Measurements from ENCODE around the gene SLC30A3. TPM values are rescaled to one million over a fixed set of nuclear protein-coding genes. Genes with fewer than 3 reads are reported as not detected.

SLC30A3 gene
- total RNA-seq, 1 experiment from 2014 or later, result 4.9 TPM

- peaks cover 81% of the 10 kb centered on the region for H3K36me3 ChIP-seq
- DNase-seq, result peak; percentile 85 to 89
- no peak overlapping the region for H3K4me3 ChIP-seq
- no peaks in the 10 kb centered on the region for H3K9me3 ChIP-seq (replicated peaks)
- H3K27me3 ChIP-seq, result no peaks in the 10 kb centered on the region
- H3K27ac ChIP-seq, result peak overlapping the region; percentile 57
- peaks cover 15% of the 10 kb centered on the region for H3K4me1 ChIP-seq
These were observed 20.9 kb downstream of the SLC30A3 start for GRCh38 chr2:27241761-27242613.

GRCh38 chr2:27240406-27240805 lies 22.4 kb downstream of the SLC30A3 start:
- no peak for DNase-seq
- H3K4me3 ChIP-seq, result no peak overlapping the region
- peaks cover 15% of the 10 kb centered on the region for H3K4me1 ChIP-seq
- H3K27ac ChIP-seq, result no peak overlapping the region
- H3K9me3 ChIP-seq (replicated peaks), result no peaks in the 10 kb centered on the region
- H3K36me3 ChIP-seq, result peaks cover 92% of the 10 kb centered on the region
- no peaks in the 10 kb centered on the region for H3K27me3 ChIP-seq

DNA sequence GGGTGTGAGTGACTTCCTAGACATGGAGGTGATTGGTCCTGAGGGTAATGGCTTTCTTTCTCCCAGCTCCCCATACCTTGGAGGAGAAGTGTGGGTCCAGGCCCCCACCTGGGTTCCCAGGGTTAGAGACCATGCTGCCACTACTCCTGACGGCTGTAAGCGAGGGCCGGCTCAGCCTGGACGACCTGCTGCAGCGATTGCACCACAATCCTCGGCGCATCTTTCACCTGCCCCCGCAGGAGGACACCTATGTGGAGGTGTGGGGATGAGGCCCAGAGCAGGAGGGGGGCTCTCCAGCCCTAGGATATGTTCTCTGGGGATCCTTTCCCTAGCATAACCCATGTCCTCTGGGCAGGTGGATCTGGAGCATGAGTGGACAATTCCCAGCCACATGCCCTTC lies 23.9 kb downstream of the SLC30A3 start:
- H3K27ac ChIP-seq, result no peak overlapping the region
- H3K4me3 ChIP-seq, result no peak overlapping the region
- DNase-seq, result no peak
- H3K36me3 ChIP-seq, result peaks cover 94% of the 10 kb centered on the region
- H3K4me1 ChIP-seq, result peaks cover 15% of the 10 kb centered on the region
- H3K9me3 ChIP-seq (replicated peaks), result no peaks in the 10 kb centered on the region
- no peaks in the 10 kb centered on the region for H3K27me3 ChIP-seq

DNA sequence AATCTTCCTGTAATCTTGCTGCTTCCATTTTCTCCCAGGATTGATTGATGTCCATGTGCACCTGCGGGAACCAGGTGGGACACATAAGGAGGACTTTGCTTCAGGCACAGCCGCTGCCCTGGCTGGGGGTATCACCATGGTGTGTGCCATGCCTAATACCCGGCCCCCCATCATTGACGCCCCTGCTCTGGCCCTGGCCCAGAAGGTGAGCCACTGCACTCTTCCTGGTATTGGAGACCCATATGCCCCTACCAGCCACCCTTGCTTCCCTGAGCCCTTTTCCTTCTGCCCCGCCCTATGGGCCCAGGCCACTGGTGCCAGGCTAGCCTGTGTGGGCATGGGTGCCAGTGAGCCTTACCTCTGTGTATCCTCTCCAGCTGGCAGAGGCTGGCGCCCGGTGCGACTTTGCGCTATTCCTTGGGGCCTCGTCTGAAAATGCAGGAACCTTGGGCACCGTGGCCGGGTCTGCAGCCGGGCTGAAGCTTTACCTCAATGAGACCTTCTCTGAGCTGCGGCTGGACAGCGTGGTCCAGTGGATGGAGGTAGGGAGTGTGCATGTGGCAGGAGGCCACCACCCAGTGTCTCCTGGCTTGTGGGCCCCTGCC lies 25.4 kb downstream of the SLC30A3 start:
- H3K27ac ChIP-seq, result no peak overlapping the region
- no peaks in the 10 kb centered on the region for H3K27me3 ChIP-seq
- no peaks in the 10 kb centered on the region for H3K9me3 ChIP-seq (replicated peaks)
- peaks cover 10% of the 10 kb centered on the region for H3K4me1 ChIP-seq
- DNase-seq, result no peak
- no peak overlapping the region for H3K4me3 ChIP-seq
- H3K36me3 ChIP-seq, result peaks cover 95% of the 10 kb centered on the region

DNA sequence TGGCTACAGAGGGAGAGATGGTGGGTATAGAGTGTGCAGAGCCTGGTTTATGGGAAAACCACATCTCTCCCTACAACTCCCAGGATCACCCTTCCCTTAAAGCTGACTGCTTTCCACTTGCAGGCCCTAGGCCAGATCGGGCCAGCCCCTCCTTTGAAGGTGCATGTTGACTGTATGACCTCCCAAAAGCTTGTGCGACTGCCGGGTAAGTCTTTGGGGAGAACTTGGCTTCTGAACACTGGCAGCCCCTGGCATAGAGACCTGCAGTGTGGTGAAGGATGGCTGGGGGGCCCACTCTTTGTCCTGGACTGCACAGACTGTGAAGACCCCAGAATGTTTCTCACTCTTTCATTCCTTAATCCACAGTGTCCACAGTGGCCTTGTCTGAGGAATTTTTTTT lies 26.2 kb downstream of the SLC30A3 start:
- H3K27ac ChIP-seq, result no peak overlapping the region
- no peak for DNase-seq
- H3K4me3 ChIP-seq, result no peak overlapping the region
- peaks cover 97% of the 10 kb centered on the region for H3K36me3 ChIP-seq
- no peaks in the 10 kb centered on the region for H3K9me3 ChIP-seq (replicated peaks)
- H3K4me1 ChIP-seq, result peaks cover 2% of the 10 kb centered on the region
- H3K27me3 ChIP-seq, result no peaks in the 10 kb centered on the region

GRCh38 chr2:27236136-27236535 lies 26.7 kb downstream of the SLC30A3 start:
- Histone ChIP-seq H3K27ac (no peak overlapping the region), H3K9me3 (replicated peaks) (no peaks in the 10 kb centered on the region), H3K27me3 (no peaks in the 10 kb centered on the region), H3K4me3 (no peak overlapping the region), H3K36me3 (peaks cover 97% of the 10 kb centered on the region), H3K4me1 (no peaks in the 10 kb centered on the region; the same call in 1 of the 2 replicates)
- DNase-seq, result no peak

DNA sequence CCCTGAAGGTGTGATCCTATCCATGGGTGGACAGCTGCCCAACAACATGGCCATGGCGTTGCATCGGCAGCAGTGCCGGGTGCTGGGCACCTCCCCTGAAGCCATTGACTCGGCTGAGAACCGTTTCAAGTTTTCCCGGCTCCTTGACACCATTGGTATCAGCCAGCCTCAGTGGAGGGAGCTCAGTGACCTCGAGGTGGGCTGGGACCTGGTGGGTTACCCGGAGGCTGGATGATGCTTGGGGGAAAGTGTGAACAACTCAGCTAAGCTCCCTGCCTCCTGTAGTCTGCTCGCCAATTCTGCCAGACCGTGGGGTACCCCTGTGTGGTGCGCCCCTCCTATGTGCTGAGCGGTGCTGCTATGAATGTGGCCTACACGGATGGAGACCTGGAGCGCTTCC lies 29.5 kb downstream of the SLC30A3 start:
- H3K9me3 ChIP-seq (replicated peaks), result no peaks in the 10 kb centered on the region
- DNase-seq, result no peak
- no peak overlapping the region for H3K27ac ChIP-seq
- no peaks in the 10 kb centered on the region for H3K27me3 ChIP-seq
- H3K4me3 ChIP-seq, result no peak overlapping the region
- H3K4me1 ChIP-seq, result no peaks in the 10 kb centered on the region; the same call in 1 of the 2 replicates
- peaks cover 95% of the 10 kb centered on the region for H3K36me3 ChIP-seq

DNA sequence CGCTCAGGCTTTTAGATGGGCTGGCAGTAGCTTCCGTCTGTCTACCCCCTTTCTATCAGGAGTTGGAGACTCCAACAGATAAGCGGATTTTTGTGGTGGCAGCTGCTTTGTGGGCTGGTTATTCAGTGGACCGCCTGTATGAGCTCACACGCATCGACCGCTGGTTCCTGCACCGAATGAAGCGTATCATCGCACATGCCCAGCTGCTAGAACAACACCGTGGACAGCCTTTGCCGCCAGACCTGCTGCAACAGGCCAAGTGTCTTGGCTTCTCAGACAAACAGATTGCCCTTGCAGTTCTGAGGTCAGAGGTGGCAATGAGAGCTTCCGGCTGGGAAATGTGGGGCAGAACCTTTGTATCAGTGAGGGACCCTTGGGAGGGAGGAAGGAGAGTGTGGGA lies 30.9 kb downstream of the SLC30A3 start:
- H3K9me3 ChIP-seq (replicated peaks), result no peaks in the 10 kb centered on the region
- H3K4me1 ChIP-seq, result no peaks in the 10 kb centered on the region; the same call in 1 of the 2 replicates
- no peak overlapping the region for H3K4me3 ChIP-seq
- peak; percentile 40 to 47 for DNase-seq
- peak overlapping the region; percentile 39 for H3K27ac ChIP-seq
- H3K36me3 ChIP-seq, result peaks cover 94% of the 10 kb centered on the region
- no peaks in the 10 kb centered on the region for H3K27me3 ChIP-seq

GRCh38 chr2:27227501-27227900 lies 35.3 kb downstream of the SLC30A3 start:
- Histone ChIP-seq H3K4me1 (no peaks in the 10 kb centered on the region; the same call in 1 of the 2 replicates), H3K27me3 (no peaks in the 10 kb centered on the region), H3K27ac (no peak overlapping the region), H3K4me3 (no peak overlapping the region), H3K9me3 (replicated peaks) (no peaks in the 10 kb centered on the region), H3K36me3 (peaks cover 93% of the 10 kb centered on the region)
- no peak for DNase-seq

DNA sequence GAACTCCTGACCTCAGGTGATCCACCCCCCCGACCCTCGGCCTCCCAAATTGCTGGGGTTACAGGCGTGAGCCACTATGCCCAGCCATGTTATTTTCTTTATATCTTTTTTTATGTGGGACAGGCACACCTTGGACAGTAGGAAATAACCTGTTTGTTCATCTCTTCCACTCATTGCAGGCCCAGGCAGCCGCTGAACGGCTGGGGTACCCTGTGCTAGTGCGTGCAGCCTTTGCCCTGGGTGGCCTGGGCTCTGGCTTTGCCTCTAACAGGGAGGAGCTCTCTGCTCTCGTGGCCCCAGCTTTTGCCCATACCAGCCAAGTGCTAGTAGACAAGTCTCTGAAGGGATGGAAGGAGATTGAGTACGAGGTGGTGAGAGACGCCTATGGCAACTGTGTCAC lies 37.3 kb downstream of the SLC30A3 start:
- no peak for DNase-seq
- H3K4me3 ChIP-seq, result no peak overlapping the region
- peaks cover 91% of the 10 kb centered on the region for H3K36me3 ChIP-seq
- H3K27me3 ChIP-seq, result no peaks in the 10 kb centered on the region
- no peak overlapping the region for H3K27ac ChIP-seq
- no peaks in the 10 kb centered on the region for H3K9me3 ChIP-seq (replicated peaks)
- no peaks in the 10 kb centered on the region for H3K4me1 ChIP-seq

GRCh38 chr2:27223416-27223815 lies 39.4 kb downstream of the SLC30A3 start:
- H3K27ac ChIP-seq, result no peak overlapping the region
- no peak for DNase-seq

GRCh38 chr2:27222407-27222806 lies 40.4 kb downstream of the SLC30A3 start:
- H3K27ac ChIP-seq, result no peak overlapping the region
- H3K4me3 ChIP-seq, result no peak overlapping the region
- H3K4me1 ChIP-seq, result peaks cover 6% of the 10 kb centered on the region; the same call in 1 of the 2 replicates
- no peak for DNase-seq
- H3K9me3 ChIP-seq (replicated peaks), result no peaks in the 10 kb centered on the region
- peaks cover 87% of the 10 kb centered on the region for H3K36me3 ChIP-seq
- H3K27me3 ChIP-seq, result no peaks in the 10 kb centered on the region

More at GRCh38 chr2:27223416-27223815, 39.4 kb downstream of the SLC30A3 start:
- Histone ChIP-seq H3K9me3 (replicated peaks) (no peaks in the 10 kb centered on the region), H3K36me3 (peaks cover 92% of the 10 kb centered on the region), H3K4me1 (peaks cover 1% of the 10 kb centered on the region; the same call in 1 of the 2 replicates), H3K4me3 (no peak overlapping the region), H3K27me3 (no peaks in the 10 kb centered on the region)

GRCh38 chr2:27221166-27221565 lies 41.7 kb downstream of the SLC30A3 start:
- H3K27ac ChIP-seq, result no peak overlapping the region
- peaks cover 10% of the 10 kb centered on the region; the same call in 1 of the 2 replicates for H3K4me1 ChIP-seq
- no peaks in the 10 kb centered on the region for H3K9me3 ChIP-seq (replicated peaks)
- H3K36me3 ChIP-seq, result peaks cover 77% of the 10 kb centered on the region
- no peak overlapping the region for H3K4me3 ChIP-seq
- H3K27me3 ChIP-seq, result no peaks in the 10 kb centered on the region
- no peak for DNase-seq

- Histone ChIP-seq H3K36me3 (peaks cover 68% of the 10 kb centered on the region), H3K4me3 (no peak overlapping the region)
These were observed 42.8 kb downstream of the SLC30A3 start for GRCh38 chr2:27220091-27220490.

DNA sequence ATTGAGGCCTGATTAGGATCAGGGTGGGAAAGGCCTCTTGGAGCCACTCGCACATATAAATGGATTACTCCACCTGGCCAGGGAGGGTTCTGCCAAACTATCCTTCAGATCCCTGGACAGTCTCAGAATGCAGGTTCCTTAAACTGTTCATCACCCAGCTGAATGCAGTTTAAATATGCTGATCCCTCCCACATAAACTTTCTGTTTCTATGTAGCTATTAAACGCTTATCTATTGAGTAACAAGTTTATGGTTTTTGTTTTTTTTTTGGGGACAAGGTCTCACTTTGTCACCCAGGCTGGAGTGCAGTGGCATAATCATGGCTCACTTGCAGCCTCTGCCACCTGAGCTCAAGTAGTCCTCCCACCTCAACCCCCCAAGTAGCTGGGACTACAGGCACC lies 43.8 kb downstream of the SLC30A3 start:
- Histone ChIP-seq H3K4me3 (no peak overlapping the region), H3K4me1 (peaks cover 10% of the 10 kb centered on the region; the same call in 1 of the 2 replicates), H3K27ac (no peak overlapping the region), H3K36me3 (peaks cover 59% of the 10 kb centered on the region), H3K27me3 (no peaks in the 10 kb centered on the region), H3K9me3 (replicated peaks) (no peaks in the 10 kb centered on the region)
- DNase-seq, result no peak

More at GRCh38 chr2:27220091-27220490, 42.8 kb downstream of the SLC30A3 start:
- no peak for DNase-seq
- Histone ChIP-seq H3K27me3 (no peaks in the 10 kb centered on the region), H3K9me3 (replicated peaks) (no peaks in the 10 kb centered on the region), H3K4me1 (peaks cover 10% of the 10 kb centered on the region; the same call in 1 of the 2 replicates), H3K27ac (no peak overlapping the region)
